SK-N-SH (cell line): ENCODE data around the gene CASP6. TPM values are rescaled to one million over a fixed set of nuclear protein-coding genes. Genes with fewer than 3 reads are reported as not detected.

Experiments used
- CTCF ChIA-PET: fragments of 300-600, 350-600 bp; formaldehyde crosslinking; extraction: SDS; loops from one replicate; lab custom pipeline; 2021; lab: Yijun Ruan, JAX
- POLR2A ChIA-PET: fragments of 350-600 bp; sonication (Branson Sonifier 250); formaldehyde crosslinking; extraction: SDS; loops from one replicate; lab custom pipeline; 2020; ENCODE audit warnings: antibody characterized with exemption, inconsistent platforms; lab: Yijun Ruan, JAX
- DNase-seq: peaks from one replicate; pipeline ENCODE4 v3.0.0; 2012
- H2AFZ ChIP-seq: fragments of 200-600 bp; sonication (generic); 2 replicates; pipeline ENCODE4 v1.8.1; 2016; ENCODE audit warnings: antibody characterized with exemption, mild to moderate bottlenecking, low read depth
- H3F3A ChIP-seq: fragments of 200-600 bp; sonication (generic); replicated peaks from 2 replicates; pipeline ENCODE3; 2016; ENCODE audit warnings: antibody characterized with exemption, mild to moderate bottlenecking; ENCODE audit not compliant: insufficient read depth
- H3K27ac ChIP-seq, 2 experiments: fragments of 200-500 bp in 1 of 2; fragments of 200-600 bp in 1 of 2; sonication (Bioruptor generic) in 1 of 2; sonication (generic), shearing (Covaris generic) in 1 of 2; 2 replicates each; pipeline versions ENCODE4 v1.5.1 to v1.6.1; 2014 to 2016; ENCODE audit warnings: low read depth in 2 of 2, inconsistent platforms in 1 of 2, low read length in 1 of 2, mild to moderate bottlenecking in 1 of 2, mixed read lengths in 1 of 2
- H3K27me3 ChIP-seq: fragments of 200-600 bp; sonication (generic), shearing (Covaris generic); 2 replicates; pipeline ENCODE4 v1.6.1; 2016; ENCODE audit warnings: mixed run types; ENCODE audit not compliant: insufficient read depth
- H3K36me3 ChIP-seq, 2 experiments: fragments of 200-500 bp in 1 of 2; fragments of 200-600 bp in 1 of 2; sonication (Bioruptor generic) in 1 of 2; sonication (generic) in 1 of 2; replicated peaks in 1 of 2; 2 replicates each; pipeline versions ENCODE3 to v1.5.1; 2014 to 2016; ENCODE audit warnings: low read length in 1 of 2, mild to moderate bottlenecking in 1 of 2; ENCODE audit not compliant: insufficient read depth in 2 of 2, control insufficient read depth in 1 of 2
- H3K4me1 ChIP-seq, 2 experiments: fragments of 200-500 bp in 1 of 2; fragments of 200-600 bp in 1 of 2; sonication (Bioruptor generic) in 1 of 2; sonication (generic), shearing (Covaris generic) in 1 of 2; 2 replicates each; pipeline versions ENCODE4 v1.5.1 to v1.6.1; 2014 to 2016; ENCODE audit warnings: low read depth in 1 of 2, low read length in 1 of 2, mixed run types in 1 of 2; ENCODE audit not compliant: insufficient read depth in 2 of 2, control insufficient read depth in 1 of 2
- H3K4me2 ChIP-seq: fragments of 200-600 bp; sonication (generic), shearing (Covaris generic); 2 replicates; pipeline ENCODE4 v1.6.1; 2017; ENCODE audit warnings: mixed run types
- H3K4me3 ChIP-seq, 2 experiments: fragments of 200-500 bp in 1 of 2; fragments of 200-600 bp in 1 of 2; sonication (Bioruptor generic) in 1 of 2; sonication (generic), shearing (Covaris generic) in 1 of 2; 2 replicates each; pipeline versions ENCODE4 v1.5.1 to v1.8.1; 2014 to 2016; ENCODE audit warnings: low read depth in 2 of 2, inconsistent platforms in 1 of 2, low read length in 1 of 2, mild to moderate bottlenecking in 1 of 2, mixed read lengths in 1 of 2, moderate library complexity in 1 of 2
- H3K79me2 ChIP-seq: fragments of 200-600 bp; sonication (generic); 2 replicates; pipeline ENCODE4 v1.8.1; 2017; ENCODE audit warnings: mild to moderate bottlenecking; ENCODE audit not compliant: insufficient read depth
- H3K9ac ChIP-seq: fragments of 200-600 bp; sonication (generic); 2 replicates; pipeline ENCODE4 v1.6.1; 2017; ENCODE audit warnings: mixed run types
- H3K9me2 ChIP-seq: fragments of 200-600 bp; sonication (generic); 2 replicates; pipeline ENCODE4 v1.6.1; 2017; ENCODE audit warnings: mixed run types
- H3K9me3 ChIP-seq: fragments of 200-600 bp; sonication (generic); 2 replicates; pipeline ENCODE4 v1.6.1; 2017; ENCODE audit warnings: mixed run types, mild to moderate bottlenecking, moderate library complexity
- H4K20me1 ChIP-seq: fragments of 200-600 bp; sonication (generic); 2 replicates; pipeline ENCODE4 v1.6.1; 2017; ENCODE audit warnings: mild to moderate bottlenecking, mixed run types; ENCODE audit not compliant: insufficient read depth
- CHD2 ChIP-seq: fragments of 150-350 bp; IDR thresholded peaks from 2 replicates; pipeline ENCODE4 v1.6.1; 2018; ENCODE audit warnings: low read length; ENCODE audit not compliant: partially characterized antibody
- ELF1 ChIP-seq: IDR thresholded peaks from 2 replicates; pipeline ENCODE4 v1.4.0; 2012
- EP300 ChIP-seq, 2 experiments: IDR thresholded peaks; 2 replicates each; pipeline versions ENCODE4 v1.4.0 to v1.6.1; 2012; ENCODE audit warnings: borderline replicate concordance in 1 of 2, low read depth in 1 of 2, low read length in 1 of 2
- EZH2phosphoT487 ChIP-seq: fragments of 200-600 bp; sonication (generic); IDR thresholded peaks from 2 replicates; pipeline ENCODE4 v1.6.1; 2017; ENCODE audit warnings: low read depth, mixed run types, mild to moderate bottlenecking, antibody characterized with exemption, moderate library complexity, borderline replicate concordance
- FOSL2 ChIP-seq: IDR thresholded peaks from 2 replicates; pipeline ENCODE4 v1.4.0; 2012; ENCODE audit warnings: low read depth, mild to moderate bottlenecking, moderate library complexity, borderline replicate concordance
- FOXJ3 ChIP-seq: sonication (generic); formaldehyde crosslinking; IDR thresholded peaks from 2 replicates; pipeline ENCODE4 v1.5.1; 2020; ENCODE audit warnings: mild to moderate bottlenecking, missing genetic modification reagents
- GABPA ChIP-seq: IDR thresholded peaks from 2 replicates; pipeline ENCODE4 v1.4.0; 2012; ENCODE audit warnings: low read depth, mild to moderate bottlenecking
- GATA2 ChIP-seq: sonication (generic); formaldehyde crosslinking; IDR thresholded peaks from 2 replicates; pipeline ENCODE4 v1.5.0; 2020; ENCODE audit warnings: mild to moderate bottlenecking, missing genetic modification reagents
- IRF3 ChIP-seq: fragments of 150-350 bp; IDR thresholded peaks from 2 replicates; pipeline ENCODE4 v1.6.1; 2016; ENCODE audit warnings: mild to moderate bottlenecking, low read depth, low read length
- JUND ChIP-seq: IDR thresholded peaks from 2 replicates; pipeline ENCODE4 v1.4.0; 2012
- MAX ChIP-seq: IDR thresholded peaks from 2 replicates; pipeline ENCODE4 v1.4.0; 2012; ENCODE audit warnings: low read depth
- MEF2A ChIP-seq: IDR thresholded peaks from 2 replicates; pipeline ENCODE4 v1.4.0; 2012; ENCODE audit warnings: low read depth, borderline replicate concordance
- PBX3 ChIP-seq: IDR thresholded peaks from 2 replicates; pipeline ENCODE4; 2012
- RAD21 ChIP-seq: IDR thresholded peaks from 2 replicates; pipeline ENCODE4 v1.6.1; 2012; ENCODE audit warnings: mild to moderate bottlenecking, low read length
- REST ChIP-seq: IDR thresholded peaks from 2 replicates; pipeline ENCODE4 v1.6.1; 2012; ENCODE audit warnings: mild to moderate bottlenecking, low read depth, low read length, moderate library complexity
- RXRA ChIP-seq: IDR thresholded peaks from 2 replicates; pipeline ENCODE4 v1.4.0; 2012; ENCODE audit warnings: low read depth, mild to moderate bottlenecking, borderline replicate concordance
- TEAD4 ChIP-seq: IDR thresholded peaks from 2 replicates; pipeline ENCODE4 v1.4.0; 2012; ENCODE audit warnings: mild to moderate bottlenecking, borderline replicate concordance; ENCODE audit not compliant: insufficient read depth
- USF1 ChIP-seq: IDR thresholded peaks from 2 replicates; pipeline ENCODE4 v1.4.0; 2012; ENCODE audit warnings: low read depth, borderline replicate concordance
- USF2 ChIP-seq: fragments of 150-350 bp; IDR thresholded peaks from 2 replicates; pipeline ENCODE4 v1.6.1; 2017; ENCODE audit warnings: antibody characterized with exemption, low read length, low read depth, borderline replicate concordance
- YY1 ChIP-seq: IDR thresholded peaks from 2 replicates; pipeline ENCODE4 v1.4.0; 2012; ENCODE audit warnings: low read depth, mild to moderate bottlenecking
- WGBS: methylation state at CpG from one replicate; pipeline ENCODE4 v1.1.6; 2017; ENCODE audit warnings: low lambda C conversion rate; 5-methylcytosine and 5-hydroxymethylcytosine counted together
- polyA plus RNA-seq, 3 experiments: library from polyadenylated mRNA; depleted of rRNA; stranded (reverse); fragments of >200 nt; gene quantifications; 2 replicates each; pipeline ENCODE4 v1.2.3, GENCODE V29; 2012

The CASP6 gene
- polyA plus RNA-seq, 1 of the 3 experiments (the other 2 are of a cell fraction), result 30.2 TPM

GRCh38 chr4:109733728-109734127 is 30.5 kb upstream of the CASP6 start (continued):
- TF ChIP-seq MAX, result no peak
- TF ChIP-seq GATA2 (CRISPR knock-in tag), result no peak
- no peak for TF ChIP-seq TEAD4
- TF ChIP-seq RXRA, result no peak
- TF ChIP-seq PBX3, result no peak

- DNase-seq, result no peak
- TF ChIP-seq MEF2A, result no peak
- TF ChIP-seq ELF1, result no peak
- TF ChIP-seq FOSL2, result no peak
- no peak for TF ChIP-seq JUND
- no peak for TF ChIP-seq FOXJ3
- TF ChIP-seq RAD21, result no peak
- no peak for TF ChIP-seq GABPA
- TF ChIP-seq USF1, result no peak
- TF ChIP-seq EZH2phosphoT487, result no peak
- no peak for TF ChIP-seq REST
- no peak for TF ChIP-seq EP300 (IDR thresholded peaks at IDR 0.05; ENCODE audit: borderline replicate concordance in 1 of 2, low read depth in 1 of 2, low read length in 1 of 2)
- TF ChIP-seq USF2, result no peak
- TF ChIP-seq CHD2, result no peak
- no peak for TF ChIP-seq YY1
- TF ChIP-seq IRF3, result no peak
- ChIA-PET CTCF (interaction anchor here (1.0 to 1.9 kb wide), 3 partner anchors 14 to 305 kb away, joined by 3 to 4 read pairs (median 4); partner anchors contain the start of gene SEC24B), POLR2A (no interaction called here)
- Histone ChIP-seq H3K9me3 (no peaks in the 10 kb centered on the region), H3F3A (no peaks in the 10 kb centered on the region), H3K4me2 (peak overlapping the region; percentile 82), H3K27me3 (no peaks in the 10 kb centered on the region), H3K9me2 (no peaks in the 10 kb centered on the region), H2AFZ (peak overlapping the region; percentile 86), H3K79me2 (peaks cover 17% of the 10 kb centered on the region), H3K27ac (peak overlapping the region; percentile 18 to 52; a peak in 1 of 4 replicates), H3K4me1 (peaks cover 0 to 4% of the 10 kb centered on the region in 2 experiments; a peak in 2 of 4 replicates), H3K9ac (peak overlapping the region; percentile 54), H4K20me1 (no peaks in the 10 kb centered on the region), H3K36me3 (no peaks in the 10 kb centered on the region), H3K4me3 (peak overlapping the region; percentile 88 to 92)
- 55% methylated on average over 21 of the region's 21 CpGs for WGBS
Observed at GRCh38 chr4:109730619-109731545, 27.6 kb upstream of the CASP6 start.
